AG04449 (cell line): ENCODE data around the gene KCNAB3.

Experiments used
- CTCF ChIA-PET: fragments of 350-600 bp; formaldehyde crosslinking; extraction: SDS; loops from one replicate; lab custom pipeline; 2021; ENCODE audit warnings: antibody characterized with exemption; lab: Yijun Ruan, JAX
- POLR2A ChIA-PET: fragments of 400-600, 350-600 bp; formaldehyde crosslinking; extraction: SDS; loops from one replicate; lab custom pipeline; 2020; ENCODE audit warnings: antibody characterized with exemption, inconsistent platforms; lab: Yijun Ruan, JAX
- DNase-seq: peaks from one replicate; pipeline ENCODE4 v3.0.0-alpha.2; 2010; ENCODE audit warnings: low read depth, low spot score
- H3K4me3 ChIP-seq: 2 replicates; pipeline ENCODE4 v1.5.1; 2011; ENCODE audit warnings: low read depth, mild to moderate bottlenecking, control low read depth, low read length
- CTCF ChIP-seq: IDR thresholded peaks from one replicate; pipeline ENCODE4 v1.5.1; 2011; ENCODE audit warnings: mild to moderate bottlenecking, moderate library complexity, low read length, control low read depth, inconsistent platforms; ENCODE audit not compliant: insufficient read depth; ENCODE audit errors: missing control alignments

Gene KCNAB3

DNA sequence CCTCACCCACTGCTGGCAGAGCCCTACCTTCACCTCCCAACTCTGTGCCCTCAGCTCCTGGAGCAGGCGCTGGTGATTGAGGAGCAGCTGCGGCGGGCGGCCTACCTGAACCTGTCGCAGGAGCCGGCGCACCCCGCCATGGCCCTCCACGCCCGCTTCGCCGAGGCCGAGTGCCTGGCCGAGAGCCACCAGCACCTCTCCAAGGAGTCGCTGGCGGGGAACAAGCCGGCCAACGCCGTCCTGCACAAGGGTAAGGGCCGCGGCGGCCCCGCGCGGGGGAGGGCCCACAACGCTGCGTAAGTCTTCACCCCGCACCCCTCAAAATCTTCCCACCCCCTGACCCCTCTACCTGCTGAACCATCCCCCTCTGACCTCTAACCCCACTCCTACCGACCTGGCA is 20.6 kb downstream of the KCNAB3 start:
- TF ChIP-seq CTCF: no peak
- CTCF ChIA-PET: interaction anchor here (1.6 to 24.3 kb wide), 3 partner anchors 77 to 148 kb away, joined by 3 to 499 read pairs (median 51); no protein-coding TSS in a partner anchor
- POLR2A ChIA-PET: no interaction called here
- no peak for DNase-seq
- no peak overlapping the region for H3K4me3 ChIP-seq

DNA sequence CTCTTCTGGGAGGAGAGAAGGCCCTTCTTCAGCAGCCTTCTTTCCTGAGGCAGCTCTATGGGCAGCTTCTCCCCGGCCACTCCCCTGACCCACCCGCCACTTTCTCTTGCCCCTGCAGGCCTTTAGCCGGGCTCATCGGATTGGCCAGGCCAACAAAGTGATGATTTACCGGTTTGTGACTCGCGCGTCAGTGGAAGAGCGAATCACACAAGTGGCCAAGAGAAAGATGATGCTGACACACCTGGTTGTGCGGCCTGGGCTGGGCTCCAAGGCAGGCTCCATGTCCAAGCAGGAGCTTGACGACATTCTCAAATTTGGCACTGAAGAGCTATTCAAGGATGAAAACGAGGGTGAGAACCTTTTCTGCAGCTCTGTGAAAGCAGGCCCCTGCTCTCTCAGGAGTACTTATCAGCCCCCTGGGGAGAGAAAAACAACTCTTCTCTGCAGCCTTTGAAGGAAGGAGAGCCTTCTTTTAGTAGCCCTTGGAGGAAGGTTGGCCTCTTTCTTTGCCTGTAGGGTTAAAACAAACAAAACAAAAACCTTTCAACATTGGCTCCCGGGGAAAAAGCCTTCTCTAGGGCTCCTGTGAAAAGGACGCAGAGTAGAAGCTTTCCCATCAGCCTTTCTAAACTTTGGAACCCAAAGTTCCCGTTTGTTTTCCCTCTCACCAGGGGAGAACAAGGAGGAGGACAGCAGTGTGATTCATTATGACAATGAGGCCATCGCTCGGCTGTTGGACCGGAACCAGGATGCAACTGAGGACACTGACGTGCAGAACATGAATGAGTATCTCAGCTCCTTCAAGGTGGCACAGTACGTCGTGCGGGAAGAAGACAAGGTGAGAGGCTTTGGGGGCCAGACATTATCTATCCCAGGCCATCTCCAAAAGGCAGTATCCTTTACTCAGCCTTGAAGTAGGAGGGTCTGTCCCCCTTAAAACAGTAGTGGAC is 26.2 kb downstream of the KCNAB3 start:
- ChIA-PET POLR2A (no interaction called here), CTCF (interaction anchor here (0.6 to 24.3 kb wide), 9 partner anchors 9 to 154 kb away, joined by 3 to 499 read pairs (median 3); partner anchors contain the start of gene RNF227)
- no peak overlapping the region for H3K4me3 ChIP-seq
- DNase-seq: no peak
- no peak for TF ChIP-seq CTCF

DNA sequence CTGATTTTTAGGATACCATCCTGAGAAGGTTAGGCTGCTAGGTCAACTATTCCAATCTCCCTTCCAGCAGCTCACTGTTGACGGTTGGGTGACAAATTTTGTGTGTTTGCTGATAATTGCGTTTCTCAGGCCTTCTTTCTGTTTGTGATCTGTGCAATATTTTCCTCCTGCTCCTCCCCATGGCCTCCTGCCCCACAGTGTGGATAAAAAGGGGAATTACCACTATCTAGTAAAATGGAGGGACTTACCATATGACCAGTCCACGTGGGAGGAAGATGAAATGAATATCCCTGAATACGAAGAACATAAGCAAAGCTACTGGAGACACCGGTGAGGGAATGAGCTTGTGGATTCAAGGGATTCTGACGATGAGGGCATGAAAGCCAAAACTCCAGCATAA is 31.9 kb downstream of the KCNAB3 start:
- DNase-seq: no peak
- CTCF ChIA-PET: interaction anchor here (0.7 to 24.3 kb wide), 20 partner anchors 8 to 154 kb away, joined by 3 to 499 read pairs (median 5); partner anchors contain the start of genes CHD3, CYB5D1, KCNAB3 and KDM6B
- TF ChIP-seq CTCF: peak; percentile 44
- H3K4me3 ChIP-seq: no peak overlapping the region
- POLR2A ChIA-PET: no interaction called here

DNA sequence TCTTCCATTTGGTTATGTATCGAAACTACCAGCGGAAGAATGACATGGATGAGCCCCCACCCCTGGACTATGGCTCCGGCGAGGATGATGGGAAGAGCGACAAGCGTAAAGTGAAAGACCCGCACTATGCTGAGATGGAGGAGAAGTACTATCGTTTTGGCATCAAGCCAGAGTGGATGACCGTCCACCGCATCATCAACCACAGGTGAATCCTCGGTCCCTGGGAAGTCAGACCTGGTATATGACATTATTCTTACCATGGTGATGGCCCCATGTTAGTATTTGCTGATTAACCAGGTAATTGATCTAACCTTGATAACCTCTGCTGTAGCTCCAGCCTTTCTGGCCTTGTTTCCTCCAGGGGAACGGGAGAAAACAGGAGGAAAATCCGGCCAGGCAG is 32.6 kb downstream of the KCNAB3 start:
- CTCF ChIA-PET: interaction anchor here (0.7 to 24.3 kb wide), 14 partner anchors 8 to 153 kb away, joined by 3 to 499 read pairs (median 10); partner anchors contain the start of genes CHD3, CYB5D1, KCNAB3 and NAA38
- POLR2A ChIA-PET: no interaction called here
- H3K4me3 ChIP-seq: no peak overlapping the region
- TF ChIP-seq CTCF: no peak
- no peak for DNase-seq

GRCh38 chr17:7894866-7895265 is 34.8 kb downstream of the KCNAB3 start:
- POLR2A ChIA-PET: no interaction called here
- TF ChIP-seq CTCF: no peak
- CTCF ChIA-PET: interaction anchor here (0.9 to 1.7 kb wide), 6 partner anchors 18 to 151 kb away, joined by 3 to 14 read pairs (median 5); no protein-coding TSS in a partner anchor
- no peak for DNase-seq
- H3K4me3 ChIP-seq: no peak overlapping the region

GRCh38 chr17:7894226-7894625 is 35.4 kb downstream of the KCNAB3 start:
- ChIA-PET POLR2A (no interaction called here), CTCF (interaction anchor here (1.0 to 1.7 kb wide), 6 partner anchors 18 to 151 kb away, joined by 3 to 14 read pairs (median 5); no protein-coding TSS in a partner anchor)
- no peak for TF ChIP-seq CTCF
- DNase-seq: no peak
- no peak overlapping the region for H3K4me3 ChIP-seq
